ENCODE results near the gene HNRNPAB.

HNRNPAB gene

GRCh38 chr5:178180141-178180863 lies 24.0 kb upstream of the HNRNPAB start:
- Histone ChIP-seq H3K4me1 (ENCODE audit: control insufficient read depth in 2 of 2, insufficient read depth in 2 of 2, low read length in 2 of 2) (peaks cover 0 to 7% of the 10 kb centered on the region in 2 donors), H3K27ac (ENCODE audit: low read depth in 2 of 2, low read length in 2 of 2) (no peak overlapping the region), H3K27me3 (ENCODE audit: control insufficient read depth in 2 of 2, insufficient read depth in 2 of 2, low read length in 2 of 2) (no peaks in the 10 kb centered on the region), H3K9ac (ENCODE audit: low read depth in 1 of 2, low read length in 2 of 2) (no peak overlapping the region), H3K36me3 (ENCODE audit: control insufficient read depth in 2 of 2, insufficient read depth in 2 of 2, low read length in 2 of 2) (no peaks in the 10 kb centered on the region), H3K9me3 (ENCODE audit: control insufficient read depth in 2 of 2, low read length in 2 of 2) (no peaks in the 10 kb centered on the region), H3K4me3 (ENCODE audit: low read length in 2 of 2) (no peak overlapping the region)

GRCh38 chr5:178182158-178182876 lies 22.0 kb upstream of the HNRNPAB start:
- H3K4me3 ChIP-seq (ENCODE audit: low read length in 2 of 2), result no peak overlapping the region
- no peak overlapping the region for H3K27ac ChIP-seq (ENCODE audit: low read depth in 2 of 2, low read length in 2 of 2)
- no peaks in the 10 kb centered on the region for H3K27me3 ChIP-seq (ENCODE audit: control insufficient read depth in 2 of 2, insufficient read depth in 2 of 2, low read length in 2 of 2)
- peaks cover 0 to 7% of the 10 kb centered on the region in 2 donors for H3K4me1 ChIP-seq (ENCODE audit: control insufficient read depth in 2 of 2, insufficient read depth in 2 of 2, low read length in 2 of 2)
- H3K36me3 ChIP-seq (ENCODE audit: control insufficient read depth in 2 of 2, insufficient read depth in 2 of 2, low read length in 2 of 2), result no peaks in the 10 kb centered on the region
- H3K9ac ChIP-seq (ENCODE audit: low read depth in 1 of 2, low read length in 2 of 2), result no peak overlapping the region
- no peaks in the 10 kb centered on the region for H3K9me3 ChIP-seq (ENCODE audit: control insufficient read depth in 2 of 2, low read length in 2 of 2)

GRCh38 chr5:178186427-178186826 lies 17.9 kb upstream of the HNRNPAB start:
- Histone ChIP-seq H3K9ac (ENCODE audit: low read depth in 1 of 2, low read length in 2 of 2) (no peak overlapping the region), H3K4me3 (ENCODE audit: low read length in 2 of 2) (no peak overlapping the region), H3K27me3 (ENCODE audit: control insufficient read depth in 2 of 2, insufficient read depth in 2 of 2, low read length in 2 of 2) (no peaks in the 10 kb centered on the region), H3K9me3 (ENCODE audit: control insufficient read depth in 2 of 2, low read length in 2 of 2) (no peaks in the 10 kb centered on the region), H3K36me3 (ENCODE audit: control insufficient read depth in 2 of 2, insufficient read depth in 2 of 2, low read length in 2 of 2) (no peaks in the 10 kb centered on the region), H3K27ac (ENCODE audit: low read depth in 2 of 2, low read length in 2 of 2) (no peak overlapping the region), H3K4me1 (ENCODE audit: control insufficient read depth in 2 of 2, insufficient read depth in 2 of 2, low read length in 2 of 2) (peaks cover 0 to 7% of the 10 kb centered on the region in 2 donors)

- Histone ChIP-seq H3K27me3 (ENCODE audit: control insufficient read depth in 2 of 2, insufficient read depth in 2 of 2, low read length in 2 of 2) (no peaks in the 10 kb centered on the region), H3K4me3 (ENCODE audit: low read length in 2 of 2) (no peak within 1 kb of the TSS), H3K27ac (ENCODE audit: low read depth in 2 of 2, low read length in 2 of 2) (no peak within 1 kb of the TSS), H3K9ac (ENCODE audit: low read depth in 1 of 2, low read length in 2 of 2) (no peak within 1 kb of the TSS), H3K9me3 (ENCODE audit: control insufficient read depth in 2 of 2, low read length in 2 of 2) (no peaks in the 10 kb centered on the region), H3K36me3 (ENCODE audit: control insufficient read depth in 2 of 2, insufficient read depth in 2 of 2, low read length in 2 of 2) (no peaks in the 10 kb centered on the region), H3K4me1 (ENCODE audit: control insufficient read depth in 2 of 2, insufficient read depth in 2 of 2, low read length in 2 of 2) (peaks cover 0 to 4% of the 10 kb centered on the region in 2 donors)
Measured at GRCh38 chr5:178187014-178187413, 17.3 kb upstream of the HNRNPAB start, which contains the start of gene GMCL2. Gene GMCL2 (minus strand): TSS chr5:178187371. CDS start chr5:178187299, 72 bp downstream.

GRCh38 chr5:178189433-178189832 lies 14.9 kb upstream of the HNRNPAB start:
- Histone ChIP-seq H3K36me3 (ENCODE audit: control insufficient read depth in 2 of 2, insufficient read depth in 2 of 2, low read length in 2 of 2) (no peaks in the 10 kb centered on the region), H3K4me1 (ENCODE audit: control insufficient read depth in 2 of 2, insufficient read depth in 2 of 2, low read length in 2 of 2) (no peaks in the 10 kb centered on the region), H3K27ac (ENCODE audit: low read depth in 2 of 2, low read length in 2 of 2) (no peak overlapping the region), H3K9ac (ENCODE audit: low read depth in 1 of 2, low read length in 2 of 2) (no peak overlapping the region), H3K9me3 (ENCODE audit: control insufficient read depth in 2 of 2, low read length in 2 of 2) (no peaks in the 10 kb centered on the region), H3K4me3 (ENCODE audit: low read length in 2 of 2) (no peak overlapping the region), H3K27me3 (ENCODE audit: control insufficient read depth in 2 of 2, insufficient read depth in 2 of 2, low read length in 2 of 2) (no peaks in the 10 kb centered on the region)

- Histone ChIP-seq H3K36me3 (ENCODE audit: control insufficient read depth in 2 of 2, insufficient read depth in 2 of 2, low read length in 2 of 2) (no peaks in the 10 kb centered on the region), H3K27me3 (ENCODE audit: control insufficient read depth in 2 of 2, insufficient read depth in 2 of 2, low read length in 2 of 2) (no peaks in the 10 kb centered on the region), H3K9ac (ENCODE audit: low read depth in 1 of 2, low read length in 2 of 2) (no peak overlapping the region), H3K4me1 (ENCODE audit: control insufficient read depth in 2 of 2, insufficient read depth in 2 of 2, low read length in 2 of 2) (no peaks in the 10 kb centered on the region), H3K9me3 (ENCODE audit: control insufficient read depth in 2 of 2, low read length in 2 of 2) (no peaks in the 10 kb centered on the region), H3K27ac (ENCODE audit: low read depth in 2 of 2, low read length in 2 of 2) (no peak overlapping the region), H3K4me3 (ENCODE audit: low read length in 2 of 2) (no peak overlapping the region)
Measured at GRCh38 chr5:178191661-178192060, 12.7 kb upstream of the HNRNPAB start.

GRCh38 chr5:178192244-178192643 lies 12.1 kb upstream of the HNRNPAB start:
- Histone ChIP-seq H3K36me3 (ENCODE audit: control insufficient read depth in 2 of 2, insufficient read depth in 2 of 2, low read length in 2 of 2) (no peaks in the 10 kb centered on the region), H3K4me1 (ENCODE audit: control insufficient read depth in 2 of 2, insufficient read depth in 2 of 2, low read length in 2 of 2) (no peaks in the 10 kb centered on the region), H3K9me3 (ENCODE audit: control insufficient read depth in 2 of 2, low read length in 2 of 2) (no peaks in the 10 kb centered on the region), H3K27me3 (ENCODE audit: control insufficient read depth in 2 of 2, insufficient read depth in 2 of 2, low read length in 2 of 2) (no peaks in the 10 kb centered on the region), H3K9ac (ENCODE audit: low read depth in 1 of 2, low read length in 2 of 2) (no peak overlapping the region), H3K27ac (ENCODE audit: low read depth in 2 of 2, low read length in 2 of 2) (no peak overlapping the region), H3K4me3 (ENCODE audit: low read length in 2 of 2) (no peak overlapping the region)

GRCh38 chr5:178192787-178193186 lies 11.5 kb upstream of the HNRNPAB start:
- Histone ChIP-seq H3K9ac (ENCODE audit: low read depth in 1 of 2, low read length in 2 of 2) (no peak overlapping the region), H3K27me3 (ENCODE audit: control insufficient read depth in 2 of 2, insufficient read depth in 2 of 2, low read length in 2 of 2) (no peaks in the 10 kb centered on the region), H3K36me3 (ENCODE audit: control insufficient read depth in 2 of 2, insufficient read depth in 2 of 2, low read length in 2 of 2) (no peaks in the 10 kb centered on the region), H3K4me3 (ENCODE audit: low read length in 2 of 2) (no peak overlapping the region), H3K9me3 (ENCODE audit: control insufficient read depth in 2 of 2, low read length in 2 of 2) (no peaks in the 10 kb centered on the region), H3K4me1 (ENCODE audit: control insufficient read depth in 2 of 2, insufficient read depth in 2 of 2, low read length in 2 of 2) (no peaks in the 10 kb centered on the region), H3K27ac (ENCODE audit: low read depth in 2 of 2, low read length in 2 of 2) (no peak overlapping the region)

- Histone ChIP-seq H3K4me1 (ENCODE audit: control insufficient read depth in 2 of 2, insufficient read depth in 2 of 2, low read length in 2 of 2) (no peaks in the 10 kb centered on the region), H3K36me3 (ENCODE audit: control insufficient read depth in 2 of 2, insufficient read depth in 2 of 2, low read length in 2 of 2) (no peaks in the 10 kb centered on the region), H3K27me3 (ENCODE audit: control insufficient read depth in 2 of 2, insufficient read depth in 2 of 2, low read length in 2 of 2) (no peaks in the 10 kb centered on the region), H3K4me3 (ENCODE audit: low read length in 2 of 2) (no peak overlapping the region), H3K9ac (ENCODE audit: low read depth in 1 of 2, low read length in 2 of 2) (no peak overlapping the region), H3K9me3 (ENCODE audit: control insufficient read depth in 2 of 2, low read length in 2 of 2) (no peaks in the 10 kb centered on the region), H3K27ac (ENCODE audit: low read depth in 2 of 2, low read length in 2 of 2) (no peak overlapping the region)
Measured at GRCh38 chr5:178193251-178193809, 11.0 kb upstream of the HNRNPAB start.

- Histone ChIP-seq H3K36me3 (ENCODE audit: control insufficient read depth in 2 of 2, insufficient read depth in 2 of 2, low read length in 2 of 2) (no peaks in the 10 kb centered on the region), H3K4me3 (ENCODE audit: low read length in 2 of 2) (no peak overlapping the region), H3K9ac (ENCODE audit: low read depth in 1 of 2, low read length in 2 of 2) (no peak overlapping the region), H3K9me3 (ENCODE audit: control insufficient read depth in 2 of 2, low read length in 2 of 2) (no peaks in the 10 kb centered on the region), H3K4me1 (ENCODE audit: control insufficient read depth in 2 of 2, insufficient read depth in 2 of 2, low read length in 2 of 2) (no peaks in the 10 kb centered on the region), H3K27ac (ENCODE audit: low read depth in 2 of 2, low read length in 2 of 2) (no peak overlapping the region), H3K27me3 (ENCODE audit: control insufficient read depth in 2 of 2, insufficient read depth in 2 of 2, low read length in 2 of 2) (no peaks in the 10 kb centered on the region)
Measured at GRCh38 chr5:178194026-178194425, 10.3 kb upstream of the HNRNPAB start.

All from mucosa of rectum (tissue), 2 donors.